Mucosa of gallbladder (tissue), 1 donor: ENCODE data around the gene ACTR3C. TPM values are rescaled to one million over a fixed set of nuclear protein-coding genes. Genes with fewer than 3 reads are reported as not detected.

ENCODE experiments used
- DNase-seq: peaks from one replicate; pipeline ENCODE4 v3.0.0-alpha.2; 2020; ENCODE audit warnings: low spot score
- total RNA-seq: library from RNA; stranded (reverse); gene quantifications from one replicate; pipeline ENCODE4 v1.2.1, GENCODE V29; 2021
- donor health status: DM: no; HTN: no; CAD: no.

Gene ACTR3C
- total RNA-seq = 22.4 TPM

GRCh38 chr7:150322833-150323681, at the start of gene ACTR3C, which contains the start of gene LRRC61:
TSS of gene ACTR3C (minus strand) at chr7:150323545. CDS start at chr7:150295296, 28,249 bp downstream.
TSS of gene LRRC61 (plus strand) at chr7:150323355. CDS start at chr7:150336862, 13,507 bp downstream.
- DNase-seq = peak; percentile 50

GRCh38 chr7:150372271-150373048, 49.1 kb upstream of the ACTR3C start:
- DNase-seq = no peak

GRCh38 chr7:150371996-150372270, 48.6 kb upstream of the ACTR3C start:
- no peak for DNase-seq

DNA sequence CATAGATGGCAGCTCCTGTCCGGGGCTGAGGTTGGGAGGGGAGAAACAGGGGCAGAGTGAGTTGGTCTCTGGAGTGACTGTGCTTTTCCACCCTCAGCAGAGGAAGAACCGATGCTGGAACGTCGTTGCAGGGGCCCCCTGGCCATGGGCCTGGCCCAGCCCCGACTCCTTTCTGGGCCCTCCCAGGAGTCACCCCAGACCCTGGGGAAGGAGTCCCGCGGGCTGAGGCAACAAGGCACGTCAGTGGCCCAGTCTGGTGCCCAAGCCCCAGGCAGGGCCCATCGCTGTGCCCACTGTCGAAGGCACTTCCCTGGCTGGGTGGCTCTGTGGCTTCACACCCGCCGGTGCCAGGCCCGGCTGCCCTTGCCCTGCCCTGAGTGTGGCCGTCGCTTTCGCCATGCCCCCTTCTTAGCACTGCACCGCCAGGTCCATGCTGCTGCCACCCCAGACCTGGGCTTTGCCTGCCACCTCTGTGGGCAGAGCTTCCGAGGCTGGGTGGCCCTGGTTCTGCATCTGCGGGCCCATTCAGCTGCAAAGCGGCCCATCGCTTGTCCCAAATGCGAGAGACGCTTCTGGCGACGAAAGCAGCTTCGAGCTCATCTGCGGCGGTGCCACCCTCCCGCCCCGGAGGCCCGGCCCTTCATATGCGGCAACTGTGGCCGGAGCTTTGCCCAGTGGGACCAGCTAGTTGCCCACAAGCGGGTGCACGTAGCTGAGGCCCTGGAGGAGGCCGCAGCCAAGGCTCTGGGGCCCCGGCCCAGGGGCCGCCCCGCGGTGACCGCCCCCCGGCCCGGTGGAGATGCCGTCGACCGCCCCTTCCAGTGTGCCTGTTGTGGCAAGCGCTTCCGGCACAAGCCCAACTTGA, 48.0 kb upstream of the ACTR3C start:
- DNase-seq = no peak

DNA sequence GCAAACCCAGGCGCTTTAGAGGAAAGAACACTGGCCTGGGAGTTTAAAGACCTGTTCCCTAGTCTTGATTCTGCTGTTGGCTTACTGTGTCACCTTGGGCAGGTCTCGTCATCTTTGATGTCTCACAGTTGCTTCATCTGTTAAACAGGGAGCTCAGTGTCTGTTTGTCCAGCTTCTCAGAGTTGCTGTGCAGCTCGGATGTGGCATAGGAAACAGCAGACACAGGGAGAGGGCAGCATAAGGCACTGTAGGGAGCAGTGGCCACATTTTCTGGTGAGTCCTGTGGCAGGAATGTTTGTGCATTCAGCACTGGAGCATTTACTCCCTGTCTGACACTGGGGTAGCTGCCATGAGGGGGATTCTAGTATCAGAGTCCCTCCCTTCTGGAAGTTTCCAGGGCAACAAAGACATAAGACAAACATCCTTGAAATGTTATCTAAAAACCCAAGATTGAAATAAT, 47.3 kb upstream of the ACTR3C start:
- no peak for DNase-seq

DNA sequence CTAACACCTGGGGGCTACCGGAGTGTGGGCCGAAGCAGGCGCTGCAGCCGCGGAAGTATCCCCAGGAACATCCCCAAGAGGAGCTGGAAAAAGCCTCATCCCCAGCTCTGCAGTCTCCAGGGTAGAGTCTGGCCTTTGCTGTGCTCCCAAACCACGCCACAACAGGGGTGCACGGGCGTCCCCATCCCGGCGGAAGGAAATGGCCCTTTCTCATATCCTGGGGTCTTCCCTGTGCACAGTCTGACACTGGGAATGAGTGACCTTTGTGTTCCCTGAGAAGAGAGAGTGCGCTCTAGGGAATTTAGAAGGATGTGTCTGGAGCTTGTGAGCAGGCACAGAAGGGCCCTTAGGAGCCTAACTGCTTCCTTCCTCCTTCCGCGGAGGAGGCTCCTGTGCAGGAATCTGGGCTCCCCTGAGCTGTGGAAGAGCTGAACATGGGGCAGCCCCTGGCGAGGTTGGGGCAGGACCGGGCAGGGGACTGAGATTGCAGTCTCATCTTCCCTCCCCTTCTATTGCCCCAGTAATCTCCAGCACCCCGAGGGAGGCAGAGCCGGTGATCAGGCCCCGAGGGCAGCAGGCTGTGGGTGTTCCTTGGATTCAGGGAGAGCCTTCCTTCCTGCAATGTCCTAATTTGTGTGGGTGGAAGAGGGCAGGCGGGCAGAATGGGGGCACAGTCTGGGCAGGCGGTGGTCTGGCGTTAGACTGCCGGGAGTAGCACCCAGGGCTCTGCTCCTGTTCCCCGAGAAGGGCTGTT, 46.6 kb upstream of the ACTR3C start:
- no peak for DNase-seq

GRCh38 chr7:150368884-150369747, 45.8 kb upstream of the ACTR3C start:
- peak; percentile 59 for DNase-seq

DNA sequence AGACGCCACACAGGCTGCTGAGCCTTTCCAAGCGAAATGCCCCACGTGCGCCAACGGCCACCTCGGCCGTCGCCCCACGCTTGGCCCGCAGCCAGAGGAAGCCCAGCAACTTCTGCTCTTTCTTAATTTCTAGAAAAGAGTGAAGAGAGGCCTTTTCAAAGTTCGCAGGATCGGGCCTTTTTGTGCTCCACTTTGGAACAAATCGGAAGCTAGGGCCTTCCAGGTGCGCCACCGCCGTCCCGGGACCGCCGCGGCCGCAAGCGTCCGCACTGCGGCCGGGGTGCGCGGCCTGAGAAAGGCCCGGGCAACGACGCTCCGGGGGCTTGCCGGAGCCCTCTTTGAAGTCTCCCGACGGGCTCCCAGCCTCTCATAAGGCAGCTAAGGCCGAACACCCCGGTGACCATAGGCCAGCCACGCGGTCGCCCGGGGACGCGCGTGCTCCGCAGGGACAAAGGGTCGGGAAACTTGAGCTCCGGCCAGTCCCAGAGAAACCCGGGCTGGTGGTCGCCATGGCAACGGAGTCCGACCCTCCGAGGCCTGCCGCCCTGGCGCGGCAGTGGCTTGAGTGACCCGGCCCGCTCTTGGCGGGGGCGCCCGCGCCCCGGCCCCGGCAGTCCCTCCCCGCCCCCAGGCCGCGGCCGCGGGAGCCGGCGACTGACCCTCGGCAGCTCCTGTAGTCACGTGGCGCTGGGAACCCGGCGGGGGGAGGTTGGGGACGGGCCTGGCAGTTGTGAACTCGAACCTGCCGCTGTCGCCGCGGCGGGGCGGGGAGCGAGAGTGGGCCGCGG, 44.9 kb upstream of the ACTR3C start, which contains the start of gene REPIN1:
TSS of gene REPIN1 (plus strand) at position 727 of the 788 bp plus-strand sequence. CDS start 890 bp downstream, outside the sequence.
- peak; percentile 92 for DNase-seq

DNA sequence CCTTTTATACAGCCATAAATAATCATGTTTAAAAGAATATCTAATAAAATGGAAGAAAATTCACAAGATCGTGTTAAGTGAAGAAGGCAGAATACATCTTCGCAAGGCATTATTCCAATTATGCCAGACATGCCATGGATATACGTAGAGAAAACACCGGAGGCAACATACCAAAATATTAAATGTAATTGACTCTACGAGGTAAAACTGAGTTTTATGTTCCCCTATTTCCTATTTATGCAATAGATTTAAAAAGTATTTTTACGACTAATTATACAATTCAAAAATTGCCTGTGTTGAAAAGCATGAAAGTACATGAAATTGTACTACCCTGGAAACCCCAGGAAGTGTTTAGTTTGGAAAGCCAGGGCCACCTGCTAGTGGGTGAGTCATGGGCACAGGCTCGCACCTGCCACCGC, 44.3 kb upstream of the ACTR3C start:
- no peak for DNase-seq

GRCh38 chr7:150365673-150366398, 42.5 kb upstream of the ACTR3C start:
- DNase-seq = no peak

- DNase-seq = no peak
Measured at GRCh38 chr7:150365194-150365593, 41.8 kb upstream of the ACTR3C start.

GRCh38 chr7:150363872-150364271, 40.5 kb upstream of the ACTR3C start:
- no peak for DNase-seq

DNA sequence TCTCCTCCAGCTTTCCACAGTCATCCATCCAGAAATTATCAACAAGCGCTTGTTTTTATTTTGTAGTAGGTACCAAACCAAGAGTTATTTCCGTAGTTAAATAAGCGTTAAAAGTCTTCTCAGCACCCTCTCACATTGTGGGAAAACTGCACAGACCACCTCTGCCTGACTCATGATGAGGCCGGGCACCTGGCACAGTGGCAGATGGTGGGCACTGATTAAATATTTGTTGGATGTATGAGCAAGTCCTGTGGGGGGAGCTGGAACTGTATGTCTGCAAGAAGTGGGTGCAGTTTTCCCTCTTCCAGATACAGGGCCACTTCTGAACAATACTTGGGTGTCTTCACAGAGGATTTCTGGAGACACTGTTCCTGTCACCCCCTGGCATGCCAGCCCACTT, 40.0 kb upstream of the ACTR3C start:
- no peak for DNase-seq

DNA sequence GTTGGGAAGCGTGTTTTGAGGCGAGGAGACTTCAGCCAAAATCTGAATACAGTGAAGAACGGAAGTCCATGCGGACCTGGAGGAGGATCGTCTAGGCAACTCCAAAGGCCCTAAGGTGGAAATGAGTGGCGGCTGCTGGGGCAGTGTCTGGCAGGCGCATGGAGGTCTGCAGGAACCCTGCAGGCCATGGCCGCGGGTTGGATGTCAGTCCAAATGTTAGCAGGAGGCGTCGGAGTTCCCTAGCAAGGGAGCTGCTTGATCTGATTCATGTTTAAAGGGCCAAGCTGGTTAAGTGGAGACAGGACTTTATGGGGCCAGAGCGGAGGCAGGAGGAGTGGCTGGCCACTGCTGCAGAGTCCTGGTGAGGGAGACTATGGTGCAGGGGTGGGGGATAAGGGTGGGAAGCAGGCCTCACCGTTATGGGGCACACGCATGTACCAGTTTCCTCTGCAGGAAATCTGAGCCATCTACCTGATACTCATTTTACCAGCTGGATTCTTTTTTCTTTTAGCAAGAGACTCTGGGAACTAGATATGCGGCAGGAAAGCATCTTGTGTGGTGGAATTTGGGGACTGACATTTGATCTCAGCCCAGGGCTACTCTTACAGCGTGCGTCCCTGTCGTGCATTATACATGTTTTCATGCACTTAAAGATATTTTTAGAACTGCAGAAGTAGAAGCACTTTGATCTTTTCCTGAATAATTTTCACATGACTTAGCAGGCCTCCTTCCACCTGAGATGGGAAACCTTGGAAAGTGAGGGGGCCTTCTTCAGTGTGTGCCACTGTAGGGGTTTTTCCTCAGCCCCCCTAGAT, 38.7 kb upstream of the ACTR3C start:
- DNase-seq = no peak

DNA sequence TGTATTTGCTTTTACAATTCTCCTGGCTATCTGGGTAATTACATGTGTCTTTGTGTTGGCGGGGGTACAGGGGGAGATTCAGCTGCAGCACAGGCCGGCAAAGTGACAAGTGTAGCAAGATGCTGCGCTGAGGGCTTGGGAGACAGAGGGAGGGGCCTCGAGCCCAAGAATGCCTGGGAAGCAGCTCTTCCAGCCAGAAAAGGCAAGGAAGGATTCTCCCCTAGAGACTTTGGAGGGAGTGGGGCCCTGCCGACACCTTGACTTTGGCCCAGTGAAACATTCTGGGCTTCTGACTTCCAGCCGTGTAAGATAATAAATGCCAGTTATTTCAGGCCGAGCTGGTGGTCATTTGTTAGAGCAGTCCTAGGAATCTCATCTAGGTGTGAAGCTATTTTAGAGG, 38.1 kb upstream of the ACTR3C start:
- no peak for DNase-seq

DNA sequence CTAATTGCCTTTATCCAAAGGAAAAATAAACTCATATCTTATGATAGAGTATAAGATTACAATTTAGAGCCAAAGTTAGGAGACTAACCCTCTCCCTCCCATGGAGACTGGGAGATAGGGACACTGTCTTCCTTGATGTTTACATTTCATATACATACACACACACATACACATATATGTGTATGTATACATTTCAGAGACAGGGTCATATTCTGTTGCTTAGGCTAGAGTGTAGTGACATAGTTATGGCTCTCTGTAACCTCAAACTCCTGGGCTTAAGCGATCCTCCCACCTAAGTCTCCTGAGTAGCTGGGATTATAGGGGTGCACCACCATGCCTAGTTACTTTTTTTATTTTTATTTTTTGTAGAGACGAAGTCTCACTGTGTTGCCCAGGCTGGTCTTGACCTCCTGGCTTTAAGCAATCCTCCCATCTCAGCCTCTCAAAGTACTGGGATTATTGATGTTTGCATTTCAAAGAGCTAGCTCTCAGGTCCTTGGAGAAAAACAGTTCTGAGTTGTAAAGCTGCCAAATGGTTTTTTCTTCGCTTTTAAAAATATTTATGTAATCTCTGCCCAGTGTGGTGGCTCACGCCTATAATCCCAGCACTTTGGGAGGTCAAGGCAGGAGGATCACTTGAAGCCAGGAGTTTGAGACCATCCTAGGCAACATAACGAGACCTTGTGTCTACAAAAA, 37.2 kb upstream of the ACTR3C start:
- DNase-seq = no peak
